OCI-M1 (cell line): ENCODE measurements around the gene PLA2G6.
"Not testable (repeated sequence)": the region's sequence is repeated elsewhere in the genome, so short reads cannot be mapped to it uniquely, and the experiment has no call there.

ENCODE experiments used
- DNase-seq: peaks from one replicate; lab custom pipeline; 2025; lab: John Stamatoyannopoulos, UW

The PLA2G6 gene

DNA sequence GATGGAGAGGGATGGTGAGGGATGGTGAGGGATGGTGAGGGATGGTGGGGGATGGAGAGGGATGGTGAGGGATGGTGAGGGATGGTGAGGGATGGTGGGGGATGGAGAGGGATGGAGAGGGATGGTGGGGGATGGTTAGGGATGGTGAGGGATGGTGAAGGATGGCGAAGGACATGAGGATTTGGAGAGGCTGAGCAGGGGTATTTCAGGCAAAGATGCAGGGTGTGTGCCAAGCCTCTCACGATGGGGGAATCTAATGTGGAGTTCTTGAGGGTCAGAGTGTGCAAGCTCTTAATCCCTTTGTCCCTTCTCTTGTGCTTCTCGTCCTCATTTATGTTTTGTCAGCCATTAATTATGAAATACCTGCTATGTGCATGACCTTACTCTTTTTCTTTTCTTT, 7.5 kb upstream of the PLA2G6 start:
- no peak for DNase-seq

DNA sequence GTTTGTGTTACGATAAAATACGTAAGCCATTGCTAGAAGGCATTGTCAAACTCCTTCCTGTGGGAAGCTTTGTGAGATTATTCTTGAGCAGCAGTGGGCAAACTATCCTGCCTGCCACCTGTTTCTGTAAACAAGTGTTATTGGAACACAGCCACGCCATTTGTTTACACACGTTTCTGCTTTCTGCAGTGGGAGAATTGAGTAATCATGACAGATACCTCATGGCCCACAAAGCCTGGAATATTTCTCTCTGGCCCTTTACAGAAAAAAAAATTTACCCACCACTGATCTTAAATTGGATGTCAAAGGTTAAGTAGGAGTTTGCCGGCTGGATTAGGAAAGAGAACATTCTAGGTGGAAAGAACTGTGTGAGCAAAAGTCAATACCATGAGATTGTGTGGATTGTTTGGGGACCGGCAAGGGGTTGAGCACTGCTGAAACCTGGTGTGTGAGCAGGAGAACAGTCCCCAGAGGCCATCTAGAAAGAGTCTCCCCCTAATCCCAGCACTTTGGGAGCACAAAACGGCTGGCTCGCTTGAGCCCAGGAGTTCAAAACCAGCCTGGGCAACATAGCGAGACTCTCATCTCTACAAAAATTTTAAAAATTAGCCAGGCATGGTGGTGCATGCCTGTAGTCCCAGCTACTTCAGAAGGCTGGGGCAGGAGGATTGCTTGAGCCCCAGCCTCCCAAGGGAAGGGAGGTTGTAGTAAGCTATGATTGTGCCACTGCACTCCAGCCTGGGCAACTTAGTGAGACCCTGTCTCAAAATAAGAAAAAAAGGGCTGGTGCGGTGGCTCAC, 6.0 kb upstream of the PLA2G6 start:
- DNase-seq, result no peak

DNA sequence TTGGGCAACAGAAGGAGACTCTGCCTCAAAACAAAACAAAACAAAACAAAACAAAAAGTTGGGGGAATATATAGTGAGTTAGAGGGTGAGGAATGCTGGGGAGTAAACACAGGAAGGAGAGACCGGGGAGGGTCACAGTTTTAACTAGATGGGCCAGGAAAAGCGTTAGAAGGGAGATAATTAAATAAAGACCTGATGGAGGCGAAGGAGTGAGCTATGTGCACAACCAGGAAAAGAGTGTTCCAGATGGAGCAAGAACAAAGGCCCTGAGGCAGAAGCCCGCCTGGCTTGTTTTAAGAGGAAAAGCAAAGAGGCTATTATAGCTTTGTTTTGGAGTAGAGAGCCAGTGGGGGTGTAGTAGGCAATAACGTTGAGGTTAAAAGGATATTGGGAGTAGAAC, 4.8 kb upstream of the PLA2G6 start:
- no peak for DNase-seq

DNA sequence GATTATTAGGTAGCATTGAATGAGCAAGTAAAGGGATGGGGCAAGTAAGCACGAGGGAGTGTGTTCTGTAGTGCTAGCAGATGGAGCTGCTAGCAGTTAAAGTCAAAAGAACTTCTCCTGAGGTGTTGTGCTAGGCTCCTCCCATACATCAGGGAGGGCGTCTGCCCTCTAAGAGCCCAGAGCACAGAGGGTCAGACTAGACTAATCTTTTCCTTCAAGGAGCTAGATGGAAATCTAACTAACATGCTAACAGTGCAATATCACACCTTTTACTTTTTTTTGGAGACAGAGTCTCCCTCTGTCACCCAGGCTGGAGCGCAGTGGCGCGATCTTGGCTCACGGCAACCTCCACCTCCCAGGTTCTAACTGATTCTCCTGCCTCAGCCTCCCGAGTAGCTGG, 3.2 kb upstream of the PLA2G6 start:
- DNase-seq, result no peak

DNA sequence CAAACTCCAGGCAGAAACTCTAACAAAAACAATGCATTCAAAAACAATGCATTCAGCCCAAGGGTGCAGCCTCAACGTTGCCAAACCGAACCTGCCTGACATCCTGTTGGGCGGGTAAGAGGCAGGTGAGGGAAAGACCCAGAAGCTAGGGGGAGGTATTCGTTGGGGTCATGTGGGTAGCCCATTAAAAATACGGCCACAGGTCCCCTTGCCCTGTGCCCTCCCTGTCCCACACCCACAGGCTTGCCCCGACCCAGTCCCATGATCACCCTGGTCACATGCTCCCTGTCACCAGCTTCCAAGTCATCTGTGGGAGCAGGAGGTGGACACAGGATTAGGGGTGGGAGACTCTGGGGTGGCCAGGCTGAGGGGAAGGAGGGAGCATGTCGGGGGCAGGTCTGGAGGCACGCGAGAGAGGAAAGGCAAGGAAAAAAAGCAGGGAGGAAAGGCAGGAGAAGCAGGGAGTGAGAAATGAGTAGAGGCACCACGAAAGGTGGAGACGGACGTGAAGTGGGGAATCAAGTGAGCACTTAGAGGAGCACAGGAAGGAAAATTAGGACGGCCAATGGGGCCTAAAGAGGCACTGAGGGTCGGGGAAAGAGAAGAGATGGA, 683 bp downstream of the PLA2G6 start:
- peak; percentile 72 for DNase-seq

DNA sequence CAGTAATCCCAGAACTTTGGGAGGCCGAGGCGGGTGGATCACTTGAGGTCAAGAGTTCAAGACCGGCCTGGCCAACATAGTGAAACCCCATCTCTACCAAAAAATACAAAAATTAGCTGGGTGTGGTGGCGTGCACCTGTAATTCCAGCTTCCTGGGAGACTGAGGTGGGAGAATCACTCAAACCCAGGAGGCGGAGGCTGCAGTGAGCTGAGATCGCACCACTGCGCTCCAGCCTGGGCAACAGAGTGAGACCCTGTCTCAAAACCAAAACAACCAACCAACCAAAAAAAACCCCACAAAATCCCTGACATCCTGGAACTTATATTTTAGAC, 3.1 kb downstream of the PLA2G6 start:
- not testable (repeated sequence) for DNase-seq

DNA sequence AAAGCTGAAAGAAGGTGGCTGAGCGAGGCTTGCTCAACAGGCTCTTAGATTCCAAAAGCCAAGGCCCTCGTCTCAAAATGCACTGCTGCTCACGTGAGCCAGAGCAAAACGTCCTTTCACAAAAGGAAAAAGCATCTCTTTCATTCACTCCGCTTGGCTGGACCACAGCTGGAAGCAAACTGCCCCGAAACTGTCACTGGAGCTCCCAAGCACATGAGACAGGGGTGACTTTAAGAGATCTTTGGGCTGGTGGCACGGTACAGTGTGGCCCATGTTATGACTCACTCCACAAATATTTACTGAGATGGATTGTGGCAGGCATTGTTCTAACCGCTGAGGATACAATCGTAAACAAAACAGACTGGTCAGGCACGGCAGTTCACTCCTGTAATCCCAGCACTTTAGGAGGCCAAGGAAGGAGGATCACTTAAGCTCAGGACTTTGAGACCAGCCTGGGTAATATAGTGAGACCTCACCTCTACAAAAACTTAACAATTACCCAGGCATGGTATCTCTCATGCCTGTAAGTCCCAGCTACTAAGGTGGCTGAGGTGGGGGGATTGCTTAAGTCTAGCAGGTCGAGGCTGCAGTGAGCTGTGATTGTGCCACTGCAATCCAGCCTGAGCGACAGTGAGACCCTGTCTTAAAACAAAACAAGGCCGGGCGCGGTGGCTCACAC, 3.6 kb downstream of the PLA2G6 start:
- DNase-seq, result no peak

DNA sequence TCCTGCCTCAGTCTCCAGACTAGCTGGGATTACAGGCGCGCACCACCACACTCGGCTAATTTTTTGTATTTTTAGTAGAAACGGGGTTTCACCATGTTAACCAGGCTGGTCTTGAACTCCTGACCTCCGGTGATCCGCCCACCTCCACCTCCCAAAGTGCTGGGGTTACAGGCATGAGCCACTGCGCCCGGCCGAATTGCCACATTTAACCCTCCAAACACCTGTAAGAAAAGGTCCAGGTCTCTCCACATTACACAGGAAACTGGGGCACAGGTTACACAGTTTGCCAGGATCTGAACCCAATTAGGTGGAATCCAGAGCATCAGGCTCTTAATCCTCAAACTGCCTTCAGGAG, 4.1 kb downstream of the PLA2G6 start:
- DNase-seq, result not testable (repeated sequence)

DNA sequence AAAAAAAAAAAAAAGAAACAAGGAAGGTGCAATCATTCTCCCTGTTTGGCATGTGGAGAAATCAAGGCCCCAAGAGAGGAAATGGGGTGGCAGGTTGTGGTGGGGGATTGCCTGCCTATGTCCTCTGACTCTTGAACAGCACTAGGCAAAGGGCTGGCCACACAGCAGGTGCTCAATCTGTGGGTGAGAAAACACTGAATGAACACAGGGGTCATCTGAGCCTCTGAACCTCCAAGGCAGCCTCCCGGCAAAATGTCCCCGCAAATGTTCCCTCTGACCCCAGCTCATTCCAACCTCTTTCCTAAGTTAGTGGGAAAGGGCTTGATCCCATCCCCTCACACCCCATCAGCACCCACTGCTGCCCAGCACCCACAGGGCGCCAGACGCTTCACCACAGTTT, 4.6 kb downstream of the PLA2G6 start:
- no peak for DNase-seq

DNA sequence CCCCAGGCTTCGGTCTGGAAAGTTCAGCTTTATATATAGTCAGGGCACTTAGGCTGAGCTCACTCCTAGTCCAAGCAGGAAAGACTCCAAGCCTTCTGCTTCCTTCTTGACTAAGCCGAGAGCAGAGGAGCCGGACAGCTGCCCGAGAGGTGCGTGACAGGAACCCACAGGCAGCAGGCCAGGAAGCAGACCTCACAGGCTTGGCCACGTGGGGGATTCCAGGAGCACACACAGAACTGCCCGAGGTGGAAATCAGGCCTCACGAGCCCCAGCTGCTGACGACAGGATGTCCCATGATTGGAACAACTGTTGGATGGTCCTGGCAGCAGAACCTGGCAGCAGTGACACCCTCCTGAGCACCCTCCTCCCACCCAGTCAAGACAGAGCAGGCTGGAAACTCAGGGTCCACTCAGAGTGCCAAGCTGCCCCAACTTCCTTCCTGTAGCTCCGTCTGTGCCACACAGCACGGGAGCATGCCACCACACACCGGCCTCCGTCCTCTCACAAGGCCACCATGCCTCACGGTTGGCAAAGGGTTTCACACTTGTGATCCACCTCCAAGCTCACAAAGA, 5.4 kb downstream of the PLA2G6 start:
- no peak for DNase-seq

DNA sequence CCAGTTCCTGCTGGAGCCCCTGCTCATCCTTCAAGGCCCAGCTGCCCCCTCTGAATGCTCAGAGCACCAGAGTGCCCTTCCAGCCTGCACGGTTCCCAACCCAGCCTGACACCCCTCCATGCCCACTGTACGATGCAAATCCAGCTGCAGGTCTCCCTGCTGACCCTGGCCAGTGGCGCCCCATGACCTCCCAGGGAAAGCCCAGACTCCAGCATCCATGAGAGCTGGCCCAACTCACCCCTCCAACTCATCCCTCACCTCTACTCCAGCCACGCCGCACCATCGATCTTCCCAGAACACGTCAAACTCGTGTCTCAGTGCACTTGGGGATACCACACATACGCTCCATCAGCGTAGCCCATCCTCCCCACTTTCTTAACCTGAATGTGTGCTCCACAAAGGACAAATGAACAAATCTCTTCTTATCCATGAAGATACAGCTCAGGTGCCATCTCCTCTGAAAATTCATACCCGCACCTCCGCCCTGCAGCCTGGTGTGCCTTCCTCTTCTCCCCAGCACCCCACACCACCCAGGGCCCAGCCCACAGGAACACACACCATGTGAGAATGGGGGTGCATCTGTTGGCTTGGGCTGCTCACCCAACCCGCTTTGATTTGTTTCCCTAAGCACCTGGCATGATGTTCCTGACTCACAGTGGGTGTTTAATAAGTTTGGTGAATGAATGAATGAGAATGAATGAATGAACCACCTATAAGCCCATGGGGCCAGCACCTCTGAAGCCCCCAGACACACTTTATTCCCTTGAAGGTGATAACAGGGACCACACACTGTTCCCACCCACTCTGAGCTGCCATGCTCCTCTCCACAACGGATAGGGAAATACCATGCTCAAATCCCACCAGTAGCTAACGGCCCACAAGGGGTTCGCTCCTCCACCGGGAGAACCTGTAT, 6.2 kb downstream of the PLA2G6 start:
- no peak for DNase-seq

DNA sequence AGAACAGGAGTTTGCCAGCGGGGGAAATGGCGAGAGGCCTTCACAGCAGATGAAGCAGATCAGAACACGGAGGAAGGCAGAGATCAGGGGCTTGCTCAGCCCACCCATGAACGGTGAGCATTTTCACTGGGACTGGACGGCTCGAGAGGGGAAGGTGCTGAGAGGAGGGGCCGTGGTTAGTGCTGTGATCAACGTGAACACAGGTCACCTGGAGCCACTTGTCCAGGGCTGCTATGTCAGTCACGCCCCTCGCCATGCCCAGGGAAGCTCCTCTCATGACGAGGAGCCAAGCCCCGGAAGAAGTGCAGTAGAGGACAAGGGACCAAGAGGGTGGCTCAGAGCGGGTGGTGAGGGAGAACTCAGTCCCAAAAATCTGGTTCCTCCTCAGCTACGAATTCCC, 7.0 kb downstream of the PLA2G6 start:
- no peak for DNase-seq

DNA sequence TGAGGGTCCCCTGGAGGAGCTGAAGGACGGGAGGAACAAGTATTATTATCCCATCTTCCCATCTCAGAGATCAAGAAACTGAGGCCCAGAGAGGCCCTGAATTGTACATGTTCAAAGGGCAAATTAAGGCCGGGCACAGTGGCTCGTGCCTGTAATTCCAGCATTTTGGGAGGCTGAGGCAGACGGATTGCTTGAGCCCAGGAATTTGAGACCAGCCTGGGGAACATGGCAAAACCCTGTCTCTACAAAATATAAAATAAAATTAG, 8.1 kb downstream of the PLA2G6 start:
- no peak for DNase-seq

DNA sequence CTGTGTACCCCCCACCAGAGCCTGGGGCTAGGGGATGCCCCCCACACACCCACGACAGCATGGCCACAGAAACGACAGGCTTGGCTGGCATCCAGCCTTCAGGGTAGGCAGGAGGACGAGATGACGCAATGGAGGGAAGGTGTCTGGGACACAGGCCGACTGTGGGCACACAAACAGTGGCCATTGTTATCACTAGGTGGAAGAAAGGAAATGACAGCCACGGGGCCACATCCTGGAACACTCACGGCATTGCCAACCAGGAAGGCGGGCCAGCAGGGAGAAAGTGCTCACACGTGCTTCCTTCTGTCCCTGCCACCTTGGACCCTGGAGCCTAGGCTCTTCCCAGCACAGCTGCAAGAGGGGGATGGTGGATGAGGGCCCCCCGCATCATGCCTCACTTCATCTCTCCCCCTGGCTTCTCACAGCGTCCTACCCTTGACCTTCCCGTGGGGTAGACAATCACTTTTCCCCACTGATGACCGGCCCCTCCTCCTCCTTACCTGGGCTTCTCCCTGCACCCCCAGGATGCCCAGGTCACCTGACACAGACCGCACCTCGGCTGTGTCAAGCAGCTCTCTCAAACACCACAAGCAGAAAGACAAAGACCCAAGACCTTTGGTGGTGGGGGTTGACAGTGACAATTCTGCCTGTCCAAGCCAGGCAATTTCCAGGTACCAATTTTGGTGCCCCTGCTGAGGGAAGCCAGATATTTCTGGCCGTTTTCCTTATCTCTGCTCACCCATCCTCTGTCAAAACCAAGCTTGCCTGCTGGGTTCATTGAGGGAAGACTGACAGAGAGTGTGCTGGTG, 8.6 kb downstream of the PLA2G6 start:
- peak; percentile 10 for DNase-seq

DNA sequence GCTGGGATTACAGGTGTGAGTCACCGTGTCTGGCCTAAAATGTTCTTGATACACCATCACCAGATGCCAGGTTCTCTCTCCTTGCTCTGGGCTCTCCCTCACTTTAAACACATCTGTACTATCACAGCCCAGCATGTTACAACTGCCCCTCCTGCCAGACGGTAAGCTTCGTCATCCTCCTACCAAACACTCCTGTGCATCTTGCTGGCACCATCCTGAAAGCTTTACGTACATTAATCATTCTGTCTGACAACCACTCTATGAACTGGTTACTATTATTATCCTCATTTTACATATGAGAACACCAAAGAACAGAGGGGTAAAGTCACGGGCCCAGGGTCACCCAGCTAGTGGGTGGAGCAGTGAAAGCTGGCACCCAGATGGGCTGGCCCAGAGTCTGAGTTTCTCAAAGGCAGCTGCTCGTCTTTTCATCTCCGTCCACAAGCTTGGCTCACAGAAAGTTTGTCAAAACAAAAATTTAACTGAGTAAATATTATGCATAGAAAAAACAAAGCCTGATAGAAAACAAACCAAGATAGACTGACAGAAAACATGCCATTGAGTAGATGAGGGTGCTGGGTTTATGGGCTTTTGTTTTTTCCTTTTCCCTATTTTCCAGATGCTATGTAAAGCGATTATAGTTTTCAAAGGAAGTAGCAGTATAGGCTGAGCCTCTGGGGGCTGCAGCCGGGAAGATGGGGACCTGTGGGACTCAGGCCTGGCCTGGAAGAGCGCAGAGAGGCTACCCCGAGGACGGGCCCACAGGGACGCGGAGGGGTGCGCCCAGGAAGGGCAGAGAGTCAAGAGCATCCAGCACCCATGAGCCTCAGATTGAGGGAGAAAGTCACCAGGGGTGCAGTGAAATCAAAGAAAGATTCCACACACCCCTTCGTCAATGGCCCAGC, 9.5 kb downstream of the PLA2G6 start:
- no peak for DNase-seq

DNA sequence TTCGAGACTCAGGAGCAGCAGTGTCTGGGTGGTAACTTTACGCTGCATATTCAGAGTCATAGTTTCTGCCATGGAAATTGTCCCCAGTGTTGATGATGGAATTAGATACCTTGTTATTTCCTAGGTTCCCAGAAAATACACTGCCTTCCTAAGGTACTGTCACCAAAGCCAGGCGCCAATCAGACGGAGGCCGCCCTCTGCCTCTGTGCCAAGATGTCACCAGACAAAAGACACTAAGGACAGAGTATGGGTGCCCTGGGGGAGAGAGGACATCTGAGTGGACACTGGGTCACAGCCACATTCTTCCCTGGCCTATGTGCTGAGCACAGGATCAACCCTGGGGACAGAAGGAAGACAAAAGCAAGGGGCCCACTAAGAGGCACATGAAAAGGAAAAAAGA, 11.2 kb downstream of the PLA2G6 start:
- DNase-seq, result no peak

DNA sequence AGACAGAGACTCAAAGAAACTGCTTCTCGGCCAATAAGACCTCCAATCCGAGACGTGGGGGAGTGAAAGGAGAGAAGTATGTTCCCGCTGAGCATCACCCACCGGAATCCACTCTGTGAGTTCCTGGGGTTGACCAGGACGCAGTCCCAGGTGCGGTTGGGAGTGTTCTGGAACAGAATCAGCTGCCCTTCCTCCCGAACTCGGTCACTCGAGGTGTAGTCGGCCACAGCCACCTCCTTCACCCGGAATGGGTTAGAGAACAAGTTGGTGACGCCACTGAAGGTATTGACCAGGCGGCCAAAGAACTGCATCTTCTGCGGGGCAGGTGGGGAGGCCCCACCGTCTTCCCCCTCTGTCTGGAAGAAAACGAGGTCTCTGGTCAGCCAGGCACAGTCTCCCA, 12.5 kb downstream of the PLA2G6 start:
- DNase-seq, result no peak

DNA sequence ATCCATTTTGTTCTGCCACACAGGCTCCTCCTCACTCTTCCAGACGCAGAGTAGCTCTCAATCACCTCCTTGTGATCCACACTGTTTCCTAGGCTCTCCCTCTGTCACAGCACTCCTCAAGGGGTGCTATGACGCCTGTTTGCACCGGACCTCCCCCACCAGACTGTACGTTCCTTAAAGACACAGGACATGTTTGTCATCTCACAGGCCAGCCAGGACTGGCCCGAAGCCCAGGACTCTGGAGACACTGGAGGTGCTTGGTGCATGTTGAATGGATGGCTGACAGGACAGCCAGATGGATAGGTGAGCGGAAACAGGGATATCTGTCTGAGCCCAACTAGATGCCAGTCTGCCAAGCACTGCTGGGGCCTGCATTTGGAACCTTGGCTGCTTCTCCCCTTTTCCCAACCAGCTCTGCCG, 13.6 kb downstream of the PLA2G6 start:
- no peak for DNase-seq

DNA sequence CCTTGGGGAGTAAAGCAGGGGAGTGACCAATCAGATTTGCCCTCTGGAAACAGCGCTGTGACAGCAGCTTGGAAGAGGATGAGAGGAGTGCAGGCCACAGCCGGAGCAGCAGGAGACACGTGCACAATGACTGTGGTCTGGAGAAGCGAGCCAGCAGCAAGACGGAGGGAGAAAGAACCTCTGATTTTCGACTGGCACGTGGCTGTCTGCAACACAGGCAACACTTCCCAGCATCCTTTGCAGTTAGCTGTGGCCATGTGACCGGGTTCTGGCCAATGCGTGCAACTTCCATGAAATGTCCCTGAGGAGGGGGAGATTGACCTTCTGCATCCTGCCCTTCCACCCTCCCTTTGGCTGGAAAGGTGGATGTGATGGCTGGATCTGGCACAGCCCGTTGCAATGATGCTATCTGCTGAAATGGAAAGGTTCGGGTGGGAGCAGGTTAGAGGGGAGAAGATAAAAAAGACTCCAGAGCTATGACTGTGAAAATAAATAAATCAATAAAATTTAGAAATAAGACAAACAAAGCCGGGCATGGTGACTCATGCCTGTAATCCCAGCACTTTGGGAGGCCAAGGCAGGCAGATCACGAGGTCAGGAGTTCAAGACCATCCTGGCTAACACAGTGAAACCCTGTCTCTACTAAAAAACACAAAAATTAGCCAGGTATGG, 15.6 kb downstream of the PLA2G6 start:
- no peak for DNase-seq

DNA sequence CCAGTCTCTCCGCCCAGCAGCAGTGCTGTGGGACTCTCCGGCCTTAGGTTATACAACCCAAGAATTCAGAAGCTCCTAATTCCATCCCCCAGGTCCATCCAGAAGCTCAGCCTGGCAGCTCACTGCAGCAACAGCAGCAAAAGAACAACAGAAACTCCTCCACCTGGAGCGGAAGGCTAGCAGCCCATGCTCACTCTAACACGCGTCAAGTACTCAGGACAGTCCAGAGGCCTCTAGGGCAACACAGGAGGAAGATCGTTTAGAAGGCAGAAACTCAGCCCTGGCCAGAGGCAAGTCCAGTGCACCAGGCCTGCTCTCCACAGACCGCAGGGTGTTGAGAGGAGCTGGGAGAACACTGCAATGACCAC, 17.1 kb downstream of the PLA2G6 start:
- no peak for DNase-seq
